Left cardiac atrium (tissue), 4 donors: Measurements from ENCODE around the gene FAM3A. TPM values are rescaled to one million over a fixed set of nuclear protein-coding genes. Genes with fewer than 3 reads are reported as not detected.

Experiments used
- ATAC-seq, 2 donors: fragments of 200-7000 bp; cut with Tn5 transposase; one replicate each; pipeline ENCODE4 v1.9.1; 2020; ENCODE audit warnings: mild to moderate bottlenecking in 2 of 2, moderate library complexity in 2 of 2
- DNase-seq: peaks from one replicate; pipeline ENCODE4 v3.0.0-alpha.2; 2020
- intact Hi-C, 2 donors: fragments of 100-400 bp; cut with DNase I; formaldehyde crosslinking; loops; one replicate each; pipeline versions ENCODE4 v1.14.1 to v1.15.1; 2022 to 2023
- total RNA-seq, 2 donors: library from RNA; stranded (reverse); fragmentation: NEBNext Ultra II Directional; extraction: Animal tissue kit (Norgen Biotek cat#: 25700); gene quantifications; one replicate each; pipeline ENCODE4 v1.2.1, GENCODE V29; 2021
- donor health status: DM: no; HTN: yes; CAD: no.
- donor health status: DM: no; HTN: yes; CAD: no; lungs with severe emphysema.
- donor health status: DM: yes; HTN: yes; CAD: no.
- donor health status: Dilated cardiomyopathy.

Gene FAM3A
- total RNA-seq, 2 donors from 2014 or later: 44.4 to 51.0 TPM

GRCh38 chrX:154539077-154539476, 23.0 kb upstream of the FAM3A start:
- DNase-seq (no peak), ATAC-seq (no peak)
- intact Hi-C loops: loop anchor here in 1 of 2 donors (5.0 kb wide), 1 partner anchor 222 kb away; no protein-coding TSS in a partner anchor

DNA sequence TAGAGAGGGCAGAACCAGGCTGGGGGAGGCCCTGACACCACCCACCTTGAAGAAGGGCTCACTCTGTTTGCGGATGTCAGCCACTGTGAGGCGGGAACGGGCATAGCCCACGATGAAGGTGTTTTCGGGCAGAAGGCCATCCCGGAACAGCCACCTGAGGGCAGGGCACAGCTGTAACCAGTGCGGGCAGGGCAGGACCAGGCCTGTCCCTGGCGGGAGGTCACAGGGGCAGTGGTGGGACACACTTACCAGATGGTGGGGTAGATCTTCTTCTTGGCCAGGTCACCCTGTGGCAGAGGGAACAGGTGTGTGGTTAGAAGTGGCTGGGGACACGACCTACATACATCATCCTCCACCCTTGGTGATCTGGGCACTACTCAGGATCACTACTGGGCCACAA, 19.9 kb upstream of the FAM3A start:
- intact Hi-C loops: loop anchor here (2.0 to 5.0 kb wide), 2 partner anchors 163 to 219 kb away; no protein-coding TSS in a partner anchor
- ATAC-seq: no peak
- no peak for DNase-seq

DNA sequence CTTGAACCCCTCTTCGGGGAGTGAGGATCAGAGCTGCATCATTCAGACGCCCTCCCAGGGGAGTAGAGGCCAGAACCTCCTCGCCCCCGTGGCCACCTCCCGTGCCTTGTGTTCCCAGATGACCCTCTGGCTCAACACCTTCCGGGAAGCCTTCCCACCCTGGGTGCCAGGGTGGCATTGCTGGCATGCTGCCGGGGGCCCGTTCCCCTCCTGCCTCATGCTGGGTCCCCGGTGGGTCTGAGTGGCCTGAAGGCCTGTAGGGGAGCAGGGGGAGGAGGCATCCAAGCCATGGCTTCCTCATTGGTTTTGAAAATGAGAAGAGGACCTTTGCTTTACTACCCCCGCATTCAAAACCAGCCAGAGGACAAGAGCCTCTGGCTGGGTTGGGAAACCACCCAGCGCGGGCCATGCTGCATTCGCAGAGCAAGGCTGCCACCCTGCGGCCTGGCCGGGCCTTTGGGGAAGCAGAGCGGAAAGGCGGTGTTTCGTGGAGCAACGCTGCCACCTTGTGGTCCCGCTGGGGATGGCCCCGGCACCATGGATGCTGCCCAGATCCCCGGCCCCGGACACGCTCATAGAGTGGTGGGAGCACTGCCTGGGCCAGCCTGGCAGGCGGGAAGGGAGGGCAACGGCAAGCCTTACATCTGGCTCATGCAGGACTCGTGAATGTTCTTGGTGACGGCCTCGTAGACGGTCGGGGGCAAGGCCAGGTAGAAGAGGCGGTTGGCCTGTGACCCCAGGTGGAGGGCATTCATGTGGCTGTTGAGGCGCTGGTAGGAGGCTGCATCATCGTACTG, 18.7 kb upstream of the FAM3A start:
- peak; percentile 90 to 91 for ATAC-seq
- intact Hi-C loops: loop anchor here (2.0 to 5.0 kb wide), 2 partner anchors 162 to 217 kb away; no protein-coding TSS in a partner anchor
- DNase-seq: peak; percentile 93

DNA sequence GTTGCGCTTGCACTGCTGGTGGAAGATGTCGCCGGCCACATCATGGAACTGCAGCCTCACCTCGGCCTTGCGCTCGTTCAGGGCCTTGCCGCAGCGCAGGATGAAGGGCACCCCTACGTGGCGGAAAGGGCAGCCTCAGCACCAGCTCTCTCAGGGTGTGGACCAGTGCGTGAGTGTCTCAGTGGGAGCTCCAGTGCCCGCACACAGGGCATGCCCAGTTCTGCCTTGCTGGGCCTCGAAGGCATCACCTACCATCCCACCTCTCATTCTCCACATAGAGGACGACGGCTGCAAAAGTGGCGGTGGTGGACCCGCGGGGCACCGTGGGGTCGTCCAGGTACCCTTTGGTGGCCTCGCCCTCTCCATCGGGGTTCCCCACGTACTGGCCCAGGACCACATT, 16.7 kb upstream of the FAM3A start:
- ATAC-seq (no peak), DNase-seq (no peak)
- intact Hi-C loops: no loop called here

GRCh38 chrX:154531626-154532025, 15.6 kb upstream of the FAM3A start:
- intact Hi-C loops: no loop called here
- ATAC-seq: peak in 1 of 2 donors; percentile 24
- no peak for DNase-seq

- ATAC-seq (no peak), DNase-seq (no peak)
- intact Hi-C loops: no loop called here
Measured at GRCh38 chrX:154530286-154530685, 14.3 kb upstream of the FAM3A start.

GRCh38 chrX:154529206-154529612, 13.2 kb upstream of the FAM3A start:
- peak in 1 of 2 donors; percentile 18 for ATAC-seq
- DNase-seq: no peak
- intact Hi-C loops: no loop called here

- intact Hi-C loops: no loop called here
- peak; percentile 80 for DNase-seq
- ATAC-seq: peak; percentile 88 to 90
Measured at GRCh38 chrX:154526901-154527675, 11.1 kb upstream of the FAM3A start.

GRCh38 chrX:154525606-154526490, 9.8 kb upstream of the FAM3A start:
- no peak for ATAC-seq
- intact Hi-C loops: no loop called here

GRCh38 chrX:154519389-154519788, 3.4 kb upstream of the FAM3A start:
- ATAC-seq: no peak
- no peak for DNase-seq
- intact Hi-C loops: no loop called here

More at GRCh38 chrX:154525606-154526490, 9.8 kb upstream of the FAM3A start:
- no peak for DNase-seq

- intact Hi-C loops: no loop called here
- peak in 1 of 2 donors; percentile 4 for ATAC-seq
- no peak for DNase-seq
Measured at GRCh38 chrX:154517101-154517781, 1.2 kb upstream of the FAM3A start.

DNA sequence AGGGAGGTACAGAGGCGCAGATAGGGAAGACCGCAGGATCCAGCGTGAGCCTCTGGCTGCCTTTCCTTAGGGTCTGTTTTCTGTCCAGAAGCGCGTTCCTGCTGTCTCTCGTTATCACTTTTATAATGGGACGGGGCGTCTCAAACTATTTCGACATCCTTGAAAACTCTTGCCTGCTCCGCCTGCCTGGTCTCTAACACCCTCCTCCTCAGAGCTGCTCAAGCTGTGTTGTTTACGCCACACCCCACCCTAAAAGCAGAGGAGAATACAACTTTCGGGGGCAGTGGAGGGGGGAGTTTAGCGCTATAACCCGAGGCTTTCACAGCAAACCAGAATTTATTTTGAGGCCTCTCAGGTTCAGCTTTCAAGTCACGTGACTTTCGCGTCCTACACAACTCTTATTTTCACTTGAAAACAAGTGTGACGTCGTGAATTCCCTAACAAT, 646 bp upstream of the FAM3A start:
- intact Hi-C loops: no loop called here
- no peak for DNase-seq
- ATAC-seq: peak; percentile 50

DNA sequence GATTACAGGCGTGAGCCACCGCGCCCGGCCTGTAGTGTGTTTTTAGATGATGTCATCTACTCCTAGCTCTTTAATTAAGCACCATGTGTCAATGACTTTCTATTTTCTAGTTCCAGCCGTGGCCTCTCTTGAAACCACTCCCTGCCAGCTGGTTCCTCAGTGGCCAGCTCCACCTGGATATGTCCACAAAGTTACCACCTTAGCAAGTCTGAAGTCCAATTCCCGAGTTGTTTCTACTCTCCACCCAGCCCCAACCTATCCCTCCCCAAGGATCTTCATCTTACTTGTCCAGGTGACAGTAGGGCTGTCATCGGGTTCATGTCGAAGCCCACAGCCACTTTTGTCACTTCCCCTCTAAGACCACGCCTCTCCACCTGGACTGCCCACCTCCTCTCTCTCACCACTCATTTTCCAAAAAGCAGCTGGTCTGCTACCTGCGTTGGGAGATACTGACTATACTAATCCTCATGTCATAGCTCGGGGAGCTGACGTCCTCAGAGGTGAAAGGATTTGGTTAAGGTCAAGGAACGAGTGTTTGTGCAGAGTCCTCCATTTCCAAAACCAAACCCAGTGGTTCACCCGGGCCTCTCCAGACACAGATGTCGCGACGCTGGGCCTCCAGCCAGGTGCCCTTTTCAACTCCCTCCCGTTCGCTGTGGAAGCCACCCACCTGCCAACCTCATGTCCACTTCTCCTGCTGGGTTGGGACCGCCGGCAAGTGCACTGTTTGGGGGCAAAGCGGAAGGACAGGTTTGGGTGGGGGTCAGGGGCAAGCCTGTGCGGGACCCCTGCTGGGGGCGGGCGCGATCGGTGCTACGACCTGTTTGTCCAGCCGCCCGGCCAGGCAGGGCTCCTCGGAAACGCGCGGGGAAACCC, 704 bp downstream of the FAM3A start:
- DNase-seq (no peak), ATAC-seq (peak; percentile 3)
- intact Hi-C loops: no loop called here

DNA sequence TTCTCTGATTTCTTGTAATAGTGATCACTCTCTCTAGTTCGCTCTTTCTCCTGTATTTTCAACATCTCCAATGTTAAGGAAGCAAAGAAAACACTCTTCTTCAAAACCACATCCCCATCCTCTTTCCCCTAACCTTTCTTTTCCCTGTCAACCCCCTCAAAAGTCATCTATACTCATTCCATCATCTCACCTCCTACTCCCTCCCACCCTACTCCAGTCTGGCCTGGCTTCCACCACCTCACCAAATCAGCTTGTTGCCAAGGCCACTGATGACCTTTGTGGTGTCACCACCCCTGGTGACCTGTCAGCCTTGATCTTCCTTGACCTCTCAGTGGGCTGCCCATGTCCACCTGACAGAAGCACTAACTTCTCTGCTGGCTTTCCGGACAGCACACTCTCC, 2.3 kb downstream of the FAM3A start:
- no peak for ATAC-seq
- no peak for DNase-seq
- intact Hi-C loops: no loop called here

DNA sequence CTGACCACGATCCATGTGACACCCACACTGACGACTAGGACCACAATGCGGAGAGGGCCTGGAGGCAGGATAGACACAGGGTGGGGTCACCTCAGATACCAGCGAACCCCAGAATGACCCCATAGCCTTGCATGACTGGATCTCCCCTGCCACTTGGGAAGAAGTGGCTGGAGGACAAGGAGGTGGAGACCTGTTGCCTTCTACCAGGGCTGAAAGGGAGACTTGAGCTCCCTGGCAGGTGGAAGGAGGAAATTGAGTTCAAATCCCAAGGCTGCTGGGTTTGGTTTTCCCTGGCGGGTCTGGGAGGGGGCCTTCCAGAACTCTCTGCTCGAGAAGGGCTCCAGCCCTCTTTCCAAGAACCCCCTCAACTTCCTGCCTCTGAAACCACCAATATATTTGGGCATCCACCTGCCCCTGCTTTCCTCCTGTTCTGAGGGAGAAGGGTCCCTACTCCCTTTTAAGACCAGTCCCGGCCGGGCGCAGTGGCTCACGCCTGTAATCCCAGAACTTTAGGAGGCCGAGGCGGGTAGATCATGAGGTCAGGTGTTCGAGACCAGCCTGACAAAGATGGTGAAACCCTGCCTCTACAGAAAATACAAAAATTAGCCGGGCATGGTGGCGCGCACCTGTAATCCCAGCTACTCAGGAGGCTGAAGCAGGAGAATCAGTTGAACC, 3.0 kb downstream of the FAM3A start:
- DNase-seq (no peak), ATAC-seq (no peak)
- intact Hi-C loops: no loop called here

GRCh38 chrX:154511761-154512160, 4.3 kb downstream of the FAM3A start:
- intact Hi-C loops: no loop called here
- DNase-seq (no peak), ATAC-seq (no peak)

GRCh38 chrX:154509455-154509854, 6.6 kb downstream of the FAM3A start:
- DNase-seq: no peak
- intact Hi-C loops: no loop called here
- ATAC-seq: no peak
